ENCODE data around the gene MCC.

- TF ChIP-seq EZH2phosphoT487 (IDR thresholded peaks at IDR 0.05; ENCODE audit: borderline replicate concordance, low read depth, low read length), result no peak
- TF ChIP-seq, protein P1, sequence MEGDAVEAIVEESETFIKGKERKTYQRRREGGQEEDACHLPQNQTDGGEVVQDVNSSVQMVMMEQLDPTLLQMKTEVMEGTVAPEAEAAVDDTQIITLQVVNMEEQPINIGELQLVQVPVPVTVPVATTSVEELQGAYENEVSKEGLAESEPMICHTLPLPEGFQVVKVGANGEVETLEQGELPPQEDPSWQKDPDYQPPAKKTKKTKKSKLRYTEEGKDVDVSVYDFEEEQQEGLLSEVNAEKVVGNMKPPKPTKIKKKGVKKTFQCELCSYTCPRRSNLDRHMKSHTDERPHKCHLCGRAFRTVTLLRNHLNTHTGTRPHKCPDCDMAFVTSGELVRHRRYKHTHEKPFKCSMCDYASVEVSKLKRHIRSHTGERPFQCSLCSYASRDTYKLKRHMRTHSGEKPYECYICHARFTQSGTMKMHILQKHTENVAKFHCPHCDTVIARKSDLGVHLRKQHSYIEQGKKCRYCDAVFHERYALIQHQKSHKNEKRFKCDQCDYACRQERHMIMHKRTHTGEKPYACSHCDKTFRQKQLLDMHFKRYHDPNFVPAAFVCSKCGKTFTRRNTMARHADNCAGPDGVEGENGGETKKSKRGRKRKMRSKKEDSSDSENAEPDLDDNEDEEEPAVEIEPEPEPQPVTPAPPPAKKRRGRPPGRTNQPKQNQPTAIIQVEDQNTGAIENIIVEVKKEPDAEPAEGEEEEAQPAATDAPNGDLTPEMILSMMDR (conservative IDR thresholded peaks at IDR 0.05; ENCODE audit: low read length), result no peak
Observed at GRCh38 chr5:112986224-112986623, 502.0 kb downstream of the MCC start.
